AG20443 (cell line): Measurements from ENCODE around the gene PTGFRN.

Experiments used
- DNase-seq: peaks from one replicate; pipeline ENCODE4 v3.0.0; 2012; ENCODE audit warnings: low spot score, mixed read lengths

The PTGFRN gene

GRCh38 chr1:117037802-117038201, 128.1 kb downstream of the PTGFRN start:
- no peak for DNase-seq

- DNase-seq = no peak
Measured at GRCh38 chr1:117038236-117038635, 128.5 kb downstream of the PTGFRN start.
